Measurements from ENCODE around the gene CRYZL1. TPM values are rescaled to one million over a fixed set of nuclear protein-coding genes. Genes with fewer than 3 reads are reported as not detected.
"Not testable (repeated sequence)": the region's sequence is repeated elsewhere in the genome, so short reads cannot be mapped to it uniquely, and the experiment has no call there.

The CRYZL1 gene
- total RNA-seq, 2 experiments from 2014 or later = 31.4 to 35.2 TPM

- DNase-seq = no peak
- H3K4me1 Mint-ChIP-seq = peaks cover 9% of the 10 kb centered on the region
- ChIA-PET POLR2A (no interaction called here), CTCF (interaction anchor here (1.2 kb wide), 2 partner anchors 20 to 57 kb away, joined by 3 read pairs; partner anchors contain the start of gene DONSON)
- H3K9me3 Mint-ChIP-seq (ENCODE audit: low read depth) = no peaks in the 10 kb centered on the region
- peaks cover 10% of the 10 kb centered on the region for H3K27me3 Mint-ChIP-seq
- no peak overlapping the region for H3K27ac Mint-ChIP-seq
- intact Hi-C loops (cut with DNase I, micrococcal nuclease) = loop anchor here in 1 of 2 experiments (10.0 kb wide), 1 partner anchor 249 kb away; no protein-coding TSS in a partner anchor
- no peak for ATAC-seq
- no peak overlapping the region for H3K4me3 Mint-ChIP-seq
- H3K36me3 Mint-ChIP-seq (ENCODE audit: low read depth) = no peaks in the 10 kb centered on the region
Measured at GRCh38 chr21:33645730-33646129, 4.2 kb upstream of the CRYZL1 start.

- ATAC-seq (no peak), DNase-seq (no peak)
- Mint-ChIP-seq H3K36me3 (ENCODE audit: low read depth) (no peaks in the 10 kb centered on the region), H3K4me1 (peaks cover 17% of the 10 kb centered on the region), H3K27me3 (peaks cover 10% of the 10 kb centered on the region), H3K9me3 (ENCODE audit: low read depth) (no peaks in the 10 kb centered on the region), H3K27ac (no peak overlapping the region), H3K4me3 (no peak overlapping the region)
- POLR2A ChIA-PET = no interaction called here
- intact Hi-C loops (cut with DNase I, micrococcal nuclease) = loop anchor here (5.0 to 10.0 kb wide), 5 partner anchors 250 to 1912 kb away; partner anchors contain the start of genes SCAF4 (in 1 of the 2) and SYNJ1 (in 1 of the 2)
- CTCF ChIA-PET = interaction anchor here (0.6 to 1.2 kb wide), 6 partner anchors 21 to 448 kb away, joined by 3 read pairs; partner anchors contain the start of gene DONSON
Measured at GRCh38 chr21:33644383-33645074, 3.0 kb upstream of the CRYZL1 start.

- peak overlapping the region; percentile 79 for H3K4me3 Mint-ChIP-seq
- ChIA-PET CTCF (interaction anchor here (1.0 kb wide), 1 partner anchor 449 kb away, joined by 3 read pairs; no protein-coding TSS in a partner anchor), POLR2A (no interaction called here)
- H3K27ac Mint-ChIP-seq = no peak overlapping the region
- H3K36me3 Mint-ChIP-seq (ENCODE audit: low read depth) = no peaks in the 10 kb centered on the region
- DNase-seq (peak; percentile 7), ATAC-seq (no peak)
- H3K27me3 Mint-ChIP-seq = peaks cover 10% of the 10 kb centered on the region
- intact Hi-C loops (cut with DNase I, micrococcal nuclease) = loop anchor here (2.0 to 10.0 kb wide), 7 partner anchors 251 to 1911 kb away; partner anchors contain the start of genes MRPS6 (in 1 of the 2), RCAN1 (in 1 of the 2), SCAF4 (in 1 of the 2) and SLC5A3 (in 1 of the 2)
- peaks cover 21% of the 10 kb centered on the region for H3K4me1 Mint-ChIP-seq
- no peaks in the 10 kb centered on the region for H3K9me3 Mint-ChIP-seq (ENCODE audit: low read depth)
Measured at GRCh38 chr21:33643658-33644311, 2.2 kb upstream of the CRYZL1 start.

GRCh38 chr21:33642896-33643657 is 1.5 kb upstream of the CRYZL1 start:
- CTCF ChIA-PET = no interaction called here

GRCh38 chr21:33642027-33642895 is 720 bp upstream of the CRYZL1 start, which contains the start of gene ITSN1:
Gene ITSN1 (plus strand): TSS chr21:33642501. CDS start chr21:33718829, 76,328 bp downstream.
- intact Hi-C loops (cut with DNase I, micrococcal nuclease) = loop anchor here (1.0 to 10.0 kb wide), 13 partner anchors 100 to 1910 kb away; partner anchors contain the start of genes ATP5PO (in 2 of the 2), RCAN1 (in 2 of the 2), GART (in 1 of the 2) and MRPS6 (in 1 of the 2)
- DNase-seq (peak; percentile 100), ATAC-seq (peak; percentile 92)
- peaks cover 10% of the 10 kb centered on the region for H3K27me3 Mint-ChIP-seq
- CTCF ChIA-PET = no interaction called here
- peaks cover 29% of the 10 kb centered on the region for H3K4me1 Mint-ChIP-seq
- POLR2A ChIA-PET = no interaction called here
- peak within 1 kb of the TSS; percentile 96 for H3K27ac Mint-ChIP-seq
- H3K36me3 Mint-ChIP-seq (ENCODE audit: low read depth) = peaks cover 2% of the 10 kb centered on the region
- H3K9me3 Mint-ChIP-seq (ENCODE audit: low read depth) = no peaks in the 10 kb centered on the region
- peak within 1 kb of the TSS; percentile 82 for H3K4me3 Mint-ChIP-seq

More at GRCh38 chr21:33642896-33643657, 1.5 kb upstream of the CRYZL1 start:
- Mint-ChIP-seq H3K9me3 (ENCODE audit: low read depth) (no peaks in the 10 kb centered on the region), H3K27me3 (peaks cover 10% of the 10 kb centered on the region), H3K36me3 (ENCODE audit: low read depth) (no peaks in the 10 kb centered on the region), H3K4me3 (peak overlapping the region; percentile 79), H3K27ac (no peak overlapping the region), H3K4me1 (peaks cover 24% of the 10 kb centered on the region)
- intact Hi-C loops (cut with DNase I, micrococcal nuclease) = loop anchor here (1.0 to 10.0 kb wide), 13 partner anchors 101 to 1911 kb away; partner anchors contain the start of genes ATP5PO (in 2 of the 2), RCAN1 (in 2 of the 2), GART (in 1 of the 2) and MRPS6 (in 1 of the 2)
- ATAC-seq = no peak
- peak; percentile 37 for DNase-seq
- POLR2A ChIA-PET = no interaction called here

- peaks cover 10% of the 10 kb centered on the region for H3K27me3 Mint-ChIP-seq
- H3K9me3 Mint-ChIP-seq (ENCODE audit: low read depth) = no peaks in the 10 kb centered on the region
- intact Hi-C loops (cut with DNase I, micrococcal nuclease) = loop anchor here (1.0 to 10.0 kb wide), 11 partner anchors 53 to 1909 kb away; partner anchors contain the start of genes DNAJC28 (in 2 of the 2), DONSON (in 2 of the 2), CFAP298 (in 1 of the 2) and GART (in 1 of the 2)
- peak; percentile 30 for DNase-seq
- H3K4me1 Mint-ChIP-seq = peaks cover 33% of the 10 kb centered on the region
- CTCF ChIA-PET = interaction anchor here (0.6 to 1.5 kb wide), 3 partner anchors 35 to 1293 kb away, joined by 3 to 4 read pairs (median 3); no protein-coding TSS in a partner anchor
- H3K4me3 Mint-ChIP-seq = peak overlapping the region; percentile 82
- peak overlapping the region; percentile 96 for H3K27ac Mint-ChIP-seq
- POLR2A ChIA-PET = interaction anchor here (0.6 kb wide), 1 partner anchor 34 kb away, joined by 3 read pairs; no protein-coding TSS in a partner anchor
- peaks cover 4% of the 10 kb centered on the region for H3K36me3 Mint-ChIP-seq (ENCODE audit: low read depth)
- ATAC-seq = no peak
Measured at GRCh38 chr21:33640697-33641351, 717 bp downstream of the CRYZL1 start.

GRCh38 chr21:33634254-33634653 is 7.3 kb downstream of the CRYZL1 start:
- CTCF ChIA-PET = no interaction called here
- H3K27ac Mint-ChIP-seq = no peak overlapping the region
- POLR2A ChIA-PET = no interaction called here
- H3K36me3 Mint-ChIP-seq (ENCODE audit: low read depth) = peaks cover 18% of the 10 kb centered on the region
- peaks cover 15% of the 10 kb centered on the region for H3K4me1 Mint-ChIP-seq
- DNase-seq (no peak), ATAC-seq (no peak)
- no peaks in the 10 kb centered on the region for H3K27me3 Mint-ChIP-seq
- H3K4me3 Mint-ChIP-seq = no peak overlapping the region
- H3K9me3 Mint-ChIP-seq (ENCODE audit: low read depth) = no peaks in the 10 kb centered on the region
- intact Hi-C loops (cut with DNase I, micrococcal nuclease) = no loop called here

GRCh38 chr21:33626151-33626550 is 15.4 kb downstream of the CRYZL1 start:
- POLR2A ChIA-PET; intact Hi-C loops (cut with DNase I, micrococcal nuclease); H3K4me1 Mint-ChIP-seq; H3K4me3 Mint-ChIP-seq; ATAC-seq; DNase-seq; H3K9me3 Mint-ChIP-seq (ENCODE audit: low read depth); H3K27me3 Mint-ChIP-seq; H3K27ac Mint-ChIP-seq: not testable (repeated sequence)
- H3K36me3 Mint-ChIP-seq (ENCODE audit: low read depth) = peaks cover 12% of the 10 kb centered on the region
- CTCF ChIA-PET = interaction anchor here (0.6 to 1.0 kb wide), 2 partner anchors 21 to 273 kb away, joined by 3 read pairs; no protein-coding TSS in a partner anchor

- ChIA-PET POLR2A (interaction anchor here (0.6 kb wide), 1 partner anchor 247 kb away, joined by 3 read pairs; no protein-coding TSS in a partner anchor), CTCF (interaction anchor here (1.3 to 1.8 kb wide), 2 partner anchors 13 to 16 kb away, joined by 3 to 6 read pairs; no protein-coding TSS in a partner anchor)
- DNase-seq = no peak
- Mint-ChIP-seq H3K4me1 (no peaks in the 10 kb centered on the region), H3K27me3 (no peaks in the 10 kb centered on the region), H3K36me3 (ENCODE audit: low read depth) (peaks cover 17% of the 10 kb centered on the region), H3K27ac (no peak overlapping the region), H3K9me3 (ENCODE audit: low read depth) (no peaks in the 10 kb centered on the region), H3K4me3 (no peak overlapping the region)
- ATAC-seq = no peak
- intact Hi-C loops (cut with DNase I, micrococcal nuclease) = no loop called here
Measured at GRCh38 chr21:33622253-33622652, 19.3 kb downstream of the CRYZL1 start.
